Medulla oblongata (tissue), 1 donor: ENCODE measurements around the gene SEMA3B.
"Not testable (repeated sequence)": the region's sequence is repeated elsewhere in the genome, so short reads cannot be mapped to it uniquely, and the experiment has no call there.

Experiments
- DNase-seq: peaks from one replicate; pipeline ENCODE4 v3.0.0-alpha.2; 2015; ENCODE audit errors: extremely low spot score

SEMA3B gene

DNA sequence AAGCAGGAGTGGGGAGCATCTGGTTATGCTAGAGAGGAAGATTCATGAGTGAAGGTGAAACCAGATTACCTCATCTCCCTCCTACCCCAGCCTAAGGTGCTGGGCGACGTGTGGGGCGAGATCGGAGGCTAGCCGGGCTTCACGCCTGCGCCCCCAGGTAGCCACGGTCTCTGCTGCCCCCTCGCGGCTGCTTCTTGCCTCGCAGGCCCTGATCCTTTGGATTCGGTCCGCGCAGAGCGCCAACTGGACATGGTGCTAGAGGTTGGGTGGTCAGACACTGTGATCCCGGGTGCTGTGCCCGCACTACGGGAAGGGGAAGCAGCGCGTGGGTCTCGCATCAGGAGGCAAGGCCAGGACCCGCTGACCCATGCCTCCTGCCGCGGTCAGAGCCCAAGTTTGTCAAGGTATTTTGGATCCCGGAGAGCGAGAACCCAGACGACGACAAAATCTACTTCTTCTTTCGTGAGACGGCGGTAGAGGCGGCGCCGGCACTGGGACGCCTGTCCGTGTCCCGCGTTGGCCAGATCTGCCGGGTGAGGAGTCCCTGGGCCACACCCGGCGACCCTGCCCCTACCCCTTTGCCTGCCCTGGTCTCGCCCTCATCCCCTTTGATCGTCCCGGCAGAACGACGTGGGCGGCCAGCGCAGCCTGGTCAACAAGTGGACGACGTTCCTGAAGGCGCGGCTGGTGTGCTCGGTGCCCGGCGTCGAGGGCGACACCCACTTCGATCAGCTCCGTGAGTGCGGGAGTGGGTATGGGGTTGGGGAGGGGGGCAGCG lies 4.2 kb downstream of the SEMA3B start:
- DNase-seq, result peak; percentile 93

DNA sequence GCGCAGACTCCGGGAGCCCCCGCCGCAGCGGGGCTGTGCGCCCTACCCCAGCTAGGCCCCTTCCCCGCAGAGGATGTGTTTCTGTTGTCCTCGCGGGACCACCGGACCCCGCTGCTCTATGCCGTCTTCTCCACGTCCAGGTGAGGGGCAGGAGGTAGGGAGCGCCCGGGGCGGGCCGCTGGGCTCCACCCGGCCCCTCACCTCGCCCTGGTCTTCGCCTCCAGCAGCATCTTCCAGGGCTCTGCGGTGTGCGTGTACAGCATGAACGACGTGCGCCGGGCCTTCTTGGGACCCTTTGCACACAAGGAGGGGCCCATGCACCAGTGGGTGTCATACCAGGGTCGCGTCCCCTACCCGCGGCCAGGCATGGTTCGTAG lies 4.7 kb downstream of the SEMA3B start:
- no peak for DNase-seq

DNA sequence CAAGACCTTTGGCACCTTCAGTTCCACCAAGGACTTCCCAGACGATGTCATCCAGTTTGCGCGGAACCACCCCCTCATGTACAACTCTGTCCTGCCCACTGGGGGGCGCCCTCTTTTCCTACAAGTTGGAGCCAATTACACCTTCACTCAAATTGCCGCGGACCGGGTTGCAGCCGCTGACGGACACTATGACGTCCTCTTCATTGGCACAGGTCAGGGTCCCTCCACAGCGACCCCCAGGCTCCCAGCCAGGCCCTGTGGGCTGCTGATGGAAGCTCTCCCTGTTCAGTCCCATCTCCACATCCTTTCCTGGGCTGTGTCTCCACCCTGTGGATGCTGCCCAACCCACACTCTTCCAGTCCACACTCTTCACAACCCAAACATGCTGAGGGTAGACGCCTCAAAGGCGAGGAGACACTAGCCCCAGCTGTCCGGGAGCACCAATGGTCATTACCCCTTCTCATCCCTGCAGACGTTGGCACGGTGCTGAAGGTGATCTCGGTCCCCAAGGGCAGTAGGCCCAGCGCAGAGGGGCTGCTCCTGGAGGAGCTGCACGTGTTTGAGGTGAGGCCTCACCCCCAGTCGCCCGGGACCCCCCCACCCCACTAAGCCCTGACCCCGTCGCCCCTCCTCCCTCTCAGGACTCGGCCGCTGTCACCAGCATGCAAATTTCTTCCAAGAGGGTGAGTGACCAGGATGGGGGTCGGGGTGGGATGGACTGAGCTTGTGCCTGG lies 5.6 kb downstream of the SEMA3B start:
- peak; percentile 67 for DNase-seq

DNA sequence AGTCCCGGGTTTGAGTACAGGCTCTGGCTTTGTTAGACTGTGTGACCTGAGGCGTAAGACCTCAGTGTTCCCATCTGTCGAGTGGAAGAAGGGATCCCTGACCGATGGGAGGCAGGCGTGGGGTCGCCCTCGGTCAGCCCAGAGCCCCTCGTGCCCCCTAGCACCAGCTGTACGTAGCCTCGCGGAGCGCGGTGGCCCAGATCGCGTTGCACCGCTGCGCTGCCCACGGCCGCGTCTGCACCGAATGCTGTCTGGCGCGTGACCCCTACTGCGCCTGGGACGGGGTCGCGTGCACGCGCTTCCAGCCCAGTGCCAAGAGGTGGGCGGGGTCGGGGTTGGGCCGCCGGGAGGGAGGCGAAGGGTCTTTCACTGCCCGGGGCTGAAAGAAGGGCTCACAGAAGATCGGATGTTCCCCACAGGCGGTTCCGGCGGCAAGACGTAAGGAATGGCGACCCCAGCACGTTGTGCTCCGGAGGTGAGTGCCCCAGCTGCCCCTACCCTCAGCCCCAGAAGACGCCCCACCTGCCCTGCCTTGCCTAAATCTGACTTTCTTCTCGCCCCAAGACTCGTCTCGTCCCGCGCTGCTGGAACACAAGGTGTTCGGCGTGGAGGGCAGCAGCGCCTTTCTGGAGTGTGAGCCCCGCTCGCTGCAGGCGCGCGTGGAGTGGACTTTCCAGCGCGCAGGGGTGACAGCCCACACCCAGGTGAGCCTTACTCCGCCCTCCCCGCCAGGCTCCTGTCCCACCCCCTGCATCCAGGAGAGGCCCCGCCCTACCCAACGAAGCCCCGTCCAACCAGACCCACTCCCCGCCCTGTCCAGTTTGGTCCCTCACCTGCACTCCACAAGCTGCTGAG lies 6.4 kb downstream of the SEMA3B start:
- DNase-seq, result no peak

DNA sequence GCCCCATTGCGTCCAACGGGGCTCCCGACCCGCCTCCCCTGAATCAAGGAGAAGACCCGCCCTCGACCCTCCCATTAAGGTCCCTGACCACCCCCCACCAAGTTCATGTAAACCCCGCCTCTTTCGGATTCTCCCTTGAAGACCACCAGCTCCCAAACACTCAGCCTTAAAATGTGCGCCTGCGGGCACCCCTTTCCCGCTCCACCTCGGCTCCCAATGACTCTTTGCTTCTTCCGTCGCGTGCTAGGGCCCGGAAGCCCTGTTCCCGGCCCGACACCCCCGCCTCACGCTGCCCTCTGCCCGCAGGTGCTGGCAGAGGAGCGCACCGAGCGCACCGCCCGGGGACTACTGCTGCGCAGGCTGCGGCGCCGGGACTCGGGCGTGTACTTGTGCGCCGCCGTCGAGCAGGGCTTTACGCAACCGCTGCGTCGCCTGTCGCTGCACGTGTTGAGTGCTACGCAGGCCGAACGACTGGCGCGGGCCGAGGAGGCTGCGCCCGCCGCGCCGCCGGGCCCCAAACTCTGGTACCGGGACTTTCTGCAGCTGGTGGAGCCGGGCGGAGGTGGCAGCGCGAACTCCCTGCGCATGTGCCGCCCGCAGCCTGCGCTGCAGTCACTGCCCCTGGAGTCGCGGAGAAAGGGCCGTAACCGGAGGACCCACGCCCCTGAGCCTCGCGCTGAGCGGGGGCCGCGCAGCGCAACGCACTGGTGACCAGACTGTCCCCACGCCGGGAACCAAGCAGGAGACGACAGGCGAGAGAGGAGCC lies 7.2 kb downstream of the SEMA3B start:
- DNase-seq, result no peak

DNA sequence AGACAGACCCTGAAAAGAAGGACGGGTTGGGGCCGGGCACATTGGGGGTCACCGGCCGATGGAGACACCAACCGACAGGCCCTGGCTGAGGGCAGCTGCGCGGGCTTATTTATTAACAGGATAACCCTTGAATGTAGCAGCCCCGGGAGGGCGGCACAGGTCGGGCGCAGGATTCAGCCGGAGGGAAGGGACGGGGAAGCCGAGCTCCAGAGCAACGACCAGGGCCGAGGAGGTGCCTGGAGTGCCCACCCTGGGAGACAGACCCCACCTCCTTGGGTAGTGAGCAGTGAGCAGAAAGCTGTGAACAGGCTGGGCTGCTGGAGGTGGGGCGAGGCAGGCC lies 7.8 kb downstream of the SEMA3B start:
- DNase-seq, result no peak

DNA sequence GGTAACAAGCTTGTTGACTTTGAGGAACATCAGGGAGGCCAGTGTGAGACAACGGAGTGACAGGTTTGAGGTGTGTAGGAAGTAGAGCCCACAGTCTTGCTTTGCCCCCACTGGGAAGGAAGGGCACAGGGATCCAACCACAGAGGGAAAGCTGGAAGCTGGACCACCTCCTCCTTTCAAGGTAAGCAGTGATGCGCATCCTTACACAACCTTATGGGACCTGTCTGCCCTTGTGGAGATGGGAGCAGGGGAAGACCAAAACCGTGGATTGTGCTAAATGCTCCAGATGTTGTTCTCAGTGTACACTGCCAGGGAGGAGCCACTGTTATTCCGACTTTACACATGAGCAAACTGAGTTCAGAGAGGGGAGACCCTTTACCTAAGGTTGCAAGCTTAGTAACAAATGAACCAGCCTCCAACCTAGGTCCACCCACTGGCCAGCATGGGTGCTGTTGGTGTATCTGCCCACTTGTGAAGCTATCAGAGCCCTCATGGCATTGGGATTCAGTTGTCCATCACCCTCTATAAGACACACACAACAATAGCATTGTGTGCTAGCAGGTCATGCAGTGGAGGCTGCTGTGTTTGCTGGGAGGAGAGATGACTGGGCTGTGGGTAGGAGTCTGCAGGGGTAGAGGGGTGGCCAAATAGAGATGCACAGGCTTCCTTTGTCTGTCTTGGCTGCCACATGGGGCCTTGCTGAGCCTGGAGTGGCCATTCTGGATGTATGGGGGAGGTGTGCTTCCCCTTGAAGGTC lies 9.4 kb downstream of the SEMA3B start:
- DNase-seq, result peak; percentile 75

DNA sequence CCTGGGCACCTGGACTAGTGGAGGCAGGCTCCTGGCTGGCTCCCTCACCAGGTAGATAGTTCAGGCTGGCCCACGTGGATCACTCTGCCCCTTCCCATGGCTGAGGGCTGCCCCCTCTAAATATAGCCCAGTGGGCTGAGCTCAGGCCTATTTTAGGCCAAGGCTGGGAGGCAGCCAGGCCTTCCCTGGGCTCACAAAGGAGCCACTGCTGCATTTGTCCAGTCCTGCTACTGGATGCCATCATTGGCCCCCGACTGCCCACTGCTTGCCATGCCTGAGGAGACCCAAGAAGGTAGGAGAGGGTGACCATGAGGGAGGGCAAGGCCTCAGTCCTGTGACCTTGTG lies 9.9 kb downstream of the SEMA3B start, which contains the start of gene LSMEM2:
Gene LSMEM2, plus strand, starts transcription at position 208 of the 345 bp plus-strand sequence. Its CDS starts 27 bp downstream, at position 235.
- DNase-seq, result peak; percentile 71

DNA sequence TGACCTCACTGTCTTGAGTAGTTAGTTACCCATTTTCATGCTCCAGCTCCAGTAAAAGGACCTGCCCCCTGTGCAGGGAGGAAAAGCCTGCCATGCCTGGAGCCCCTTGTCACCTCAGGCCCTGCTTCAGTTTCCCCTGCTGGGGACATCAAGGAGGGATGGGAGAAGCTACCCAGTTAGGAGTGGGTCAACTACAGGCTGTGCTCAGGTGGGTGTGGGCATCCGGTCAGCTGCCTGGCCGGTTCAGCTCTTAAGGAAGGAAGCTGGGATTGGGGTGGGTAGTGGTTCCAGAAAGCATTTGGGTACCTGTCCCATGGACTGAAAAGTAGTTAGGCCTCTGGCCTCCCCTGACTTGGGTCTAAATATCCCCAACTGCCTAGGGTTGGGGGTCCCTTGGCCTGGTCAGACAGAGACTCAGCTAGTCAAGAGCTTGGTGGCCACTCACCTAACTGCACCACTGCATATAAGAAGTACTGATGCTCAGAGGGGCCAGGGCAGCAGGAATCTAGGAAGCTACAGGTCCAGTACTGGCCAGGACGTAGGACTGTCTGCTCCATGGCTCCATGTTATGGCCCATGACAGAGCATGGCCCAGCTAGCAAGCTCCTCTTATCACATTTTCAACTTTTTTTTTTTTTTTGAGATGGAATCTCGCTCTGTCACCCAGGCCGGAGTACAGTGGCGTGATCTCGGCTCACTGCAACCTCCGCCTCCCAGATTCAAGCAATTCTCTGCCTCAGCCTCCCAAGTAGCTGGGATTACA lies 10.5 kb downstream of the SEMA3B start:
- DNase-seq, result no peak

DNA sequence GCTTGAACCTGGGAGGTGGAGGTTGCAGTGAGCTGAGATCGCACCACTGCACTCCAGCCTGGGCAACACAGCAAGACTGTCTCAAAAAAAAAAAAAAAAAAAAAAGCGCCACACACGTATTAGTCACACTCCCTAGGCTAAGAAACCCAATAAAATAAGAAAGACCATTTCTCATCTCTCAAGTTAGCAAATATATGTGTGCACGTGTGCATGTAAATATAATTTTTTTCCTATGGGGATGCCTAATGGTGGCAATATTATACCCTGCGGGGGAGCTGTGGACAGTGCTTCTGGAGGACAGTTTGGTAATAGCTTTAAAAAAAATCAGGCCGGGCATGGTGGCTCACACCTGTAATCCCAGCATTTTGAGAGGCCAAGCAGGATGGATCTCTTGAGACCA lies 15.2 kb downstream of the SEMA3B start:
- DNase-seq, result not testable (repeated sequence)

DNA sequence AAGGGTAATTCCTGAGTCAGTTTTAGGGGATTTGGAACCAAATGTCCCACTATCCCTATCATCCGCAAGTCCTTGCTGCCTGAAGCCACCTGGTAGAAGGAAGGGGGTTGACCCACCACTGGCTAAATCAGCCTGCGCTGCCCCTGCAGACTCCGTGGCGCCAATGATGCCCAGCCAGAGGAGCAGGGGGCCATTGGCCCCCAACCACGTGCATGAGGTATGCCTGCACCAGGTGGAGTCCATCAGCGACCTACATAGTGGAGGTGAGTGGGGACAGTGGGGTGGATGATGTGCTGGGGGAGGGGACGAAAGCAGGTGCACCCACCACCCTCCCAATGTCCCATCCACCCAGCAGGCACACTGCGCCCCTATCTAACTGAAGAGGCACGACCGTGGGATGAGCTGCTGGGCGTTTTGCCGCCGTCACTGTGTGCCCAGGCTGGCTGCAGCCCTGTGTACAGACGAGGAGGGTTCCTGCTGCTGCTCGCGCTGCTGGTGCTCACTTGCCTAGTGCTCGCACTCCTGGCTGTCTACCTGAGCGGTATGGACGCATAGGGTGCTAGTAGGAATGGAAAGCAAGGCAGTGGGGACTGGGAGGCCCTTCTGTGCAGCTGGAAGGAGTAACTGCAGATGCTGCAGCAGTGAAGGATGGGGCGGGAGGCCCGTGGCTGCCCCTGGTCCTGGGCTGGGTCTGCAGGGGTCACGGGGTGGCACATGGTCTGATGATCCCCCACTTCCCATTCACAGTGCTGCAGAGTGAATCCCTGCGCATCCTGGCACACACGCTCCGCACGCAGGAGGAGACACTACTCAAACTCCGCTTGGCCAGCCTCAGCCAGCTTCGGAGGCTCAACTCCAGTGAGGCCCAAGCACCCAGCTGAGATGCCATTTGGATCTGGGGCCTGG lies 17.6 kb downstream of the SEMA3B start:
- DNase-seq, result no peak

DNA sequence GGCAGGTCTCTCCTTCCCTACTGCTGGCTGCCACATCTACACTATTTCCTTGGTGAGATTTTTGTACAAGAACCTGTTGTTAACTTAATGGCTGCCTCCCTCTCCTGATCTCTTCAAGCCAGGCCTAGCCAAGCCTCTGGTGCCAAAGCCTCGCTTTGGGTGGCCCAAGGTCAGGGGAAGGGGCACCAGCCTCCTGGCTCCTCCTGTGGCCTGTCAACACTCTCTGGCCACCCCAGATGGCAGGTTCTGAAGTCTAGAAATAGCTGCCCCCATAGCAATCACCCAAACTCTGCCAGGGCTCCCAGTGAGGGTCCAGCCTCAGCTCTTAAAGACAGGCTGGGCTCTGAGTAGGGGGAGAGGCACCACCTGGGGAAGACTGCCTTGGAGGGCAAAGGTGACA lies 18.3 kb downstream of the SEMA3B start:
- DNase-seq, result no peak

DNA sequence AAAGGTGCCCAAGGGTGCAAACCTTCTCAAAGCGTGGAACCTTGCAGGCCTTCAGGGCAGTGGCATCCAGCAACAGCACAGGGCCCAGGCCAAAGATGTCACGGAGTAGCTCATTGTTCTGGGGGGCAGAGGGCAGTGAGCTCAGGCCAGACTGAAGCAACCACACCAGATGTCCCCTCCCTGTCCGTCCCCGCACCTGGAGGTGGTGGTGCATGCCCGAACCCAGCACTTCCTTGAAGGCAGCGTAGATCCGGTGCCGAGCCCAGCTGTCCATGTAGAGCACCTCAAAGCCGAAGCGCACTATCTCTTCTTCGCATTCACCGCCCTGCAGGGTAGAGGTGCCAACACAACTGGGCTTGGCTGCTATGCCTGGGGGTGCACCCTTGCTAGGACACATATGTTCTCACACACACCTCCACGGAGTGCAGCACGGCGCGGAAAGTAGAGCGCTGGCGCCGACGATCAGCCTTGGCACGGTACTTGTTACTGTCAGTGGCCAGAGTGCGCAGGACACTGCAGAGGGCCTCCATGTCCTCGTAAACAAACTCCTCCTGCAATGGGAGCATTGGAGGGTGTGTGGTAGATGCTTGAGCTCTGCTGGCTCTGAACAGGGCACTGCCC lies 19.6 kb downstream of the SEMA3B start:
- DNase-seq, result no peak

DNA sequence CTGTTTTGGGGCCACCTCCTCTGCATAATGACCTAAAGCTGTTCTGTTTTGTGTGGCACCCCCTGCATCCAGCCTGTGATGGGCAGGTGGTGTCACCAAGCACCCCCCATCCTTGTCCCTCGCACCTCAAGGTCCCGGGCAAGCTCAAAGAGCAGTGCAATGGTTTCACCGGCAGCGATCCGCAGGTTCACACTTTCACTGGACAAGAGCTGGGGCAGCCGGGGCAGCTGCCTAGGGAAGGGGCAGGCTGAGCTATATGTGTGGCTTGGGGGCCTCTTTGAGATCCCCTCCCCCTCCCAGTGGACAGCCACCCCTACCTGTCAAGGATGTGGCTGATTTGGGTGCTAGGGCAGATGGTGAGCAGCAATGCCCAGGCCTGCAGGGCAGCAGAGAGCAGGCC lies 20.2 kb downstream of the SEMA3B start:
- DNase-seq, result no peak

DNA sequence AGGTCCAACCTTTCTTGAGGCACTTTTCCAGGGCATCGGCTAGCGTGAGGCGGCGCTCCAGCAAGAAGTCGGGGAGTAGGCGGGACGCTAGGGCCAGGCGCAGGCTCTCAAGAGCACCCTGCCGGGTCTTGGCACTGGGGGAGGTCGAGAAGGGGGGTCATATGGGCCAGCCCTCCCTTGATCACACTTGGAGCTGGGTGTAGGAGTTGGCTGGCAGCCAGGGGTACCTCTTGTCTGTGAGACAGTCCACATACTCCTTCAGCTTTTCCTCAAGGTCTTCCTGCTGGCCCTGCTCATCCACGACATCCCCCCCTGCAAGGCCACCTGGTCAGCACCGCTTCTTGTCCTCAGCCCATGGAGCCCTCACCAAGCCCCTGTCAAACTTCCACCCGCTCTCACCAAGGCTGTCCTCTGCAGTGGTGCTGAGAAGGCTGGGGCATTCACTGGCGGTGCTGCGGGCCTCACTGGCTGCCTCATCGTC lies 21.3 kb downstream of the SEMA3B start:
- DNase-seq, result no peak

DNA sequence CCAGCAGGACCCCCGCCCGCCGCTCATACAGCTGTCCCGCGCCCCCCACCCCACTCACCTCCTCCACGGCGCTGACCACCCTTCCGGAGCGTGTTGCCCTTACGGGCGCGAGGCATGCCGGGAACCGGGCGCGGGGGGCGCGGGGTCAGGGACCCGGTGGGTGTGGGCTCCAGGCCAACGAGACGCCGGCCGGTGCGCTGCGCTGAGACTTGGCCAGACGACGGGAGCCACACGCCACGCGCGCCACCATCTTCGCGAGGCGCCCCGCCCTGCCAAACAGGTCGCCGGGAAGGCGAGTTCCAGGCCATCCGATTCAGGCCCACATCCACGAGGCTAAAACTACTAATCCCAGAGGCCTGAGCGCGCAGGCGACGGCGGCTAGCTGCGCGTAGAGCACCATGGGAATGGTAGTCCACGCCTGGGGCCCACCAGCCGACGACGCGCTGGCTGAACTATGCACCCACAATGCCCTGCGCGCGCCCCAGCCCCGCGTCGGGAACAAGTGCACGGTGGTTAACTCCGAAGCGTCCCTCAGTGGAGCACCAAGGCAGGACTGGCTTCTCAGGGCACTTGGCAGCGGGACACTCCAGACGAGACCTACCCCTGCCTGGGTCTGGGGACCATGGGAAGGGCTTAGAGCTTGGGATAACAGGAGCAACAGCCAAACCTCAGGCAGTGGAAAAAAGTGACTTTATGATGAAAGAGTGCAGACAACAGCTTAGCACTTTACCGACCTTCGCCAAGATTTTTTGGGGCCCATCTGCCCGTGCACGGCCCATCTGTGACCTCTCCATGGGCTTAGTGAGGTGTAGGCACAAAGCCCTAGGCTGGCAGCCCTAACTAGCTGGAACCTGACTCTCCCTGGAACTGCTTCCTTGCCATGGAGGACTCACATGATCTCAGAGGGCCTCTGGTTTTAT lies 23.5 kb downstream of the SEMA3B start, which contains the start of gene IFRD2:
Gene IFRD2, minus strand, starts transcription at position 271 of the 920 bp plus-strand sequence. Its CDS starts 155 bp downstream, at position 116.
- DNase-seq, result peak; percentile 98

DNA sequence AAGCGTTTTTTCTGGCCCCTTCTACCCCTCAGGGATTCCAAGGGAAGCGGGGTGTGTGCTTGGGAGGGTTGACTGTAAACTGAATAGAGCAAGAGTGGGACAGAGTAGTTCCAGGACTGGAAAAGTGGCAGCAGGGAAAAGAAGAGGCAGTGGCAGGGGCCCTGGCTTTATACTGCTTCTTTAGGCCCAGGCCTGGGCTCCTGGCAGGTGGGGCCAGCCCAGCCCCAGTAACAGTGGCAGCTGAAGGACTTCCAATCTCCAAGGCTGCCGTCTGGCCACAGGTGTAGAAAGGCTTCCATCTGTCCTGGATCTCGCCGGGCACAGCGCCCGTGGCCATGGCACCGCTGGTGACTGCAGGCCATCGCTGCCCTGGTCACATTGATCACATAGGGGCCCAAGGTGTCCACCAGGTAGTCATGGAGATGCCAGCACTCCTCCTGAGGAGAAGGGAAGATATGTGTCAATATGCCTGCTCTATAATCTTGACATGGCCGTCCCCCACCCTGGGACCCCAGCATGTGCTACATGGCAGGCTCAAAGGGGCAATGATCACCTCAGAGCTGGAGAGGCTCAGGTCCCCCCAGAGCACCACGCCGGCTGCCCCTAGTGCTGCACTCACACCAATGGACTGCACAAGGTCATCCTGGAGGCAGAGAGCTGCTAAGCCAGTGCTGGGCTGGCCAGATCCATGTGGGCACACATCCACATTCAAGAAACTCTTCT lies 24.3 kb downstream of the SEMA3B start:
- no peak for DNase-seq
